Body of pancreas (tissue), 4 donors: ENCODE data around the gene UMODL1. TPM values are rescaled to one million over a fixed set of nuclear protein-coding genes. Genes with fewer than 3 reads are reported as not detected.

Source experiments
- ATAC-seq: fragments of 150-250 bp; one replicate; pipeline ENCODE4 v1.9.1; 2016
- DNase-seq, 4 donors: peaks; one replicate each; pipeline ENCODE4 v3.0.0-alpha.2; 2019
- H3K27ac ChIP-seq, 4 donors: fragments of 200-600 bp; sonication (generic); 1 replicate in 3 of 4; 2 replicates in 1 of 4; pipeline versions ENCODE4 v1.5.1 to v1.6.1; 2016 to 2019; ENCODE audit warnings: mild to moderate bottlenecking in 1 of 4, mixed read lengths in 1 of 4, moderate library complexity in 1 of 4
- H3K27me3 ChIP-seq, 2 donors: fragments of 200-600 bp; sonication (generic); one replicate each; pipeline ENCODE4 v1.6.0; 2016; ENCODE audit warnings: mild to moderate bottlenecking in 1 of 2
- H3K36me3 ChIP-seq, 2 donors: fragments of 200-600 bp; sonication (generic); replicated peaks in 1 of 2; 2 replicates each; pipeline ENCODE4 v1.5.1; 2016; ENCODE audit warnings: low read depth in 2 of 2; ENCODE audit not compliant: insufficient read depth in 1 of 2
- H3K4me1 ChIP-seq: fragments of 200-600 bp; sonication (generic); one replicate; pipeline ENCODE4 v1.6.0; 2016
- H3K4me3 ChIP-seq, 2 donors: fragments of 200-600 bp; sonication (generic); 1 replicate in 1 of 2; 2 replicates in 1 of 2; pipeline ENCODE4 v1.5.1; 2016 to 2019
- H3K9me3 ChIP-seq, 3 donors: fragments of 200-600 bp; sonication (generic); 1 replicate in 2 of 3; 2 replicates in 1 of 3; pipeline ENCODE4 v1.5.1; 2016
- POLR2A ChIP-seq, 3 donors: fragments of 450-650 bp; IDR thresholded peaks; one replicate each; pipeline ENCODE4 v1.6.1; 2016; ENCODE audit warnings: antibody characterized with exemption in 3 of 3, mild to moderate bottlenecking in 2 of 3
- WGBS, 2 donors: methylation state at CpG; one replicate each; pipeline ENCODE4 v1.1.5; 2017; 5-methylcytosine and 5-hydroxymethylcytosine counted together
- intact Hi-C: fragments of 100-400 bp; cut with DNase I; formaldehyde crosslinking; loops from one replicate; pipeline ENCODE4 v1.15.1; 2023
- total RNA-seq, 2 donors: library from RNA; depleted of rRNA; stranded (reverse); fragments of >200 nt; gene quantifications; one replicate each; pipeline ENCODE4 v1.1.0, GENCODE V29; 2016
- TF ChIP-seq, protein P1 (sequence below), 7 experiments: fragments of 450-650 bp in 4 of 7; fragments of 200-600 bp in 3 of 7; sonication (generic) in 3 of 7; IDR thresholded peaks; one replicate each; pipeline ENCODE4 v1.5.1; 2016 to 2019; ENCODE audit warnings: antibody characterized with exemption in 7 of 7

Gene UMODL1
- total RNA-seq, 2 donors from 2014 or later = not detected

GRCh38 chr21:42108554-42109340 is 37.6 kb downstream of the UMODL1 start:
- Histone ChIP-seq H3K4me3 (no peak overlapping the region), H3K4me1 (peaks cover 6% of the 10 kb centered on the region), H3K27me3 (no peaks in the 10 kb centered on the region), H3K9me3 (no peaks in the 10 kb centered on the region), H3K27ac (no peak overlapping the region), H3K36me3 (no peaks in the 10 kb centered on the region)
- 78 to 79% methylated on average over 16 to 25 of the region's 26 CpGs for WGBS, 2 donors
- ATAC-seq (no peak), DNase-seq (no peak)
- intact Hi-C loops = loop anchor here (10.0 kb wide), 1 partner anchor 94 kb away; the partner anchor contains the start of gene ZBTB21
- TF ChIP-seq, protein P1, sequence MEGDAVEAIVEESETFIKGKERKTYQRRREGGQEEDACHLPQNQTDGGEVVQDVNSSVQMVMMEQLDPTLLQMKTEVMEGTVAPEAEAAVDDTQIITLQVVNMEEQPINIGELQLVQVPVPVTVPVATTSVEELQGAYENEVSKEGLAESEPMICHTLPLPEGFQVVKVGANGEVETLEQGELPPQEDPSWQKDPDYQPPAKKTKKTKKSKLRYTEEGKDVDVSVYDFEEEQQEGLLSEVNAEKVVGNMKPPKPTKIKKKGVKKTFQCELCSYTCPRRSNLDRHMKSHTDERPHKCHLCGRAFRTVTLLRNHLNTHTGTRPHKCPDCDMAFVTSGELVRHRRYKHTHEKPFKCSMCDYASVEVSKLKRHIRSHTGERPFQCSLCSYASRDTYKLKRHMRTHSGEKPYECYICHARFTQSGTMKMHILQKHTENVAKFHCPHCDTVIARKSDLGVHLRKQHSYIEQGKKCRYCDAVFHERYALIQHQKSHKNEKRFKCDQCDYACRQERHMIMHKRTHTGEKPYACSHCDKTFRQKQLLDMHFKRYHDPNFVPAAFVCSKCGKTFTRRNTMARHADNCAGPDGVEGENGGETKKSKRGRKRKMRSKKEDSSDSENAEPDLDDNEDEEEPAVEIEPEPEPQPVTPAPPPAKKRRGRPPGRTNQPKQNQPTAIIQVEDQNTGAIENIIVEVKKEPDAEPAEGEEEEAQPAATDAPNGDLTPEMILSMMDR (IDR thresholded peaks at IDR 0.05) = no peak
- TF ChIP-seq POLR2A (IDR thresholded peaks at IDR 0.05) = no peak

DNA sequence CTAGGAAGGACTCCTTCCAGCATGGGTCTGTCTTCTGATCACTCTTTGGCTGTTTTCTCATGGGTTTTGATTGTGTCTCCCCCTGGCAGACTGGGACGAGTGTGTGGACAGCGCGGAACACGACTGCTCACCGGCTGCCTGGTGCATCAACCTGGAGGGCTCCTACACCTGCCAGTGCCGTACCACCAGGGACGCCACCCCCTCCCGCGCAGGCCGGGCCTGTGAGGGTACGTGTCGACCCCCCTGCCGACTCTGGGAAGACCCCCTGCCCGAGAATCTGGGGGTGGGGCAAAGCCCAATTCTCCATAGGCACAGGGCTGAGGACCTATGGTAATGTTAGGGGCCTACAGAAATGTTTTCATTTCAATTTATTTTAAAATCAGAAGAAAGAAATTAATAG is 38.4 kb downstream of the UMODL1 start:
- no peak for DNase-seq
- no peak overlapping the region for H3K27ac ChIP-seq
- no peaks in the 10 kb centered on the region for H3K27me3 ChIP-seq
- peaks cover 6% of the 10 kb centered on the region for H3K4me1 ChIP-seq
- no peak for TF ChIP-seq POLR2A (IDR thresholded peaks at IDR 0.05)
- TF ChIP-seq, protein P1 (IDR thresholded peaks at IDR 0.05) = no peak
- no peaks in the 10 kb centered on the region for H3K36me3 ChIP-seq
- no peak for ATAC-seq
- intact Hi-C loops = loop anchor here (10.0 kb wide), 1 partner anchor 95 kb away; the partner anchor contains the start of gene ZBTB21
- no peak overlapping the region for H3K4me3 ChIP-seq
- WGBS, 2 donors = 57 to 80% methylated on average over 6 to 14 of the region's 14 CpGs
- H3K9me3 ChIP-seq = no peaks in the 10 kb centered on the region

- no peaks in the 10 kb centered on the region for H3K36me3 ChIP-seq
- H3K4me3 ChIP-seq = no peak overlapping the region
- H3K9me3 ChIP-seq = no peaks in the 10 kb centered on the region
- TF ChIP-seq, protein P1 (IDR thresholded peaks at IDR 0.05) = no peak
- no peak for TF ChIP-seq POLR2A (IDR thresholded peaks at IDR 0.05)
- DNase-seq = no peak
- ATAC-seq = no peak
- H3K4me1 ChIP-seq = peaks cover 6% of the 10 kb centered on the region
- no peaks in the 10 kb centered on the region for H3K27me3 ChIP-seq
- H3K27ac ChIP-seq = no peak overlapping the region
- whole genome bisulfite sequencing, 2 donors = 74 to 75% methylated on average over 17 of the region's 17 CpGs
- intact Hi-C loops = loop anchor here (10.0 kb wide), 2 partner anchors 95 to 505 kb away; partner anchors contain the start of gene ZBTB21
Measured at GRCh38 chr21:42109873-42110525, 38.9 kb downstream of the UMODL1 start.

DNA sequence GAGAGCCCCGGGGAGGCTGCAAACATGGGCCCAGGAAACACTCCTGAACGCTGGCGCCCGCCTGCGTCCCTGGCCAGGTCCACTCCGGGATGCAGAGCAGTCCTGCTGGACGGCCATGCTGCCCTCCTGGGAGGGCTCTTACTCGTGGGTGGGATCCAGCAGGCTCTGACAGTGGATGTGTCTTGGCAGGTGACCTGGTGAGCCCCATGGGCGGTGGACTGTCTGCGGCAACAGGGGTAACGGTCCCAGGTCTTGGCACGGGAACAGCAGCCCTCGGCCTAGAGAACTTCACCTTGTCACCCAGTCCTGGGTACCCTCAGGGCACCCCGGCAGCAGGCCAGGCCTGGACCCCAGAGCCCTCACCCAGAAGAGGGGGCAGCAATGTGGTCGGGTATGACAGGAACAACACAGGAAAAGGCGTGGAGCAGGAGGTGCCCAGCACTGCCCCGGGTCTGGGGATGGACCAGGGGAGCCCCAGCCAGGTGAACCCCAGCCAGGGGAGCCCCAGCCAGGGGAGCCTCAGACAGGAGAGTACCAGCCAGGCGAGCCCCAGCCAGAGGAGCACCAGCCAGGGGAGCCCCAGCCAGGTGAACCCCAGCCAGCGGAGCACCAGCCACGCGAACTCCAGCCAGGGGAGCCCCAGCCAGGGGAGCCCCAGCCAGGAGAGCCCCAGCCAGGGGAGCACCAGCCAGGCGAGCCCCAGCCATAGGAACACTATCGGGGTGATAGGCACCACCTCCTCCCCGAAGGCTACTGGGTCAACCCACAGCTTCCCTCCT is 39.8 kb downstream of the UMODL1 start:
- no peak overlapping the region for H3K4me3 ChIP-seq
- TF ChIP-seq, protein P1 (IDR thresholded peaks at IDR 0.05) = no peak
- no peak for TF ChIP-seq POLR2A (IDR thresholded peaks at IDR 0.05)
- peaks cover 6% of the 10 kb centered on the region for H3K4me1 ChIP-seq
- 82 to 86% methylated on average over 9 to 22 of the region's 24 CpGs for WGBS, 2 donors
- ATAC-seq = no peak
- DNase-seq = no peak
- intact Hi-C loops = loop anchor here (10.0 kb wide), 1 partner anchor 506 kb away; no protein-coding TSS in a partner anchor
- no peaks in the 10 kb centered on the region for H3K27me3 ChIP-seq
- H3K27ac ChIP-seq = no peak overlapping the region
- no peaks in the 10 kb centered on the region for H3K9me3 ChIP-seq
- no peaks in the 10 kb centered on the region for H3K36me3 ChIP-seq
